ENCODE data around the gene PDS5B. TPM values are rescaled to one million over a fixed set of nuclear protein-coding genes. Genes with fewer than 3 reads are reported as not detected.

PDS5B gene
- total and polyA plus RNA-seq, 2 of the 8 experiments (the other 6 are each of a cell fraction or from before 2014, with no cell fraction given) = 5.5 to 54.6 TPM

GRCh38 chr13:32745509-32745908 is 159.3 kb downstream of the PDS5B start (continued):
- TF ChIP-seq EZH2 (IDR thresholded peaks at IDR 0.05; ENCODE audit: low read depth, low read length, severe bottlenecking) (no peak), SIN3A (conservative IDR thresholded peaks at IDR 0.05 in 1 of 2, IDR thresholded peaks at IDR 0.05 in 1 of 2; ENCODE audit: low read depth in 1 of 2, low read length in 2 of 2) (no peak), TBP (IDR thresholded peaks at IDR 0.05; ENCODE audit: low read depth, low read length) (no peak), KDM5A (IDR thresholded peaks at IDR 0.05; ENCODE audit: low read length) (no peak)
- TF ChIP-seq, protein P1, sequence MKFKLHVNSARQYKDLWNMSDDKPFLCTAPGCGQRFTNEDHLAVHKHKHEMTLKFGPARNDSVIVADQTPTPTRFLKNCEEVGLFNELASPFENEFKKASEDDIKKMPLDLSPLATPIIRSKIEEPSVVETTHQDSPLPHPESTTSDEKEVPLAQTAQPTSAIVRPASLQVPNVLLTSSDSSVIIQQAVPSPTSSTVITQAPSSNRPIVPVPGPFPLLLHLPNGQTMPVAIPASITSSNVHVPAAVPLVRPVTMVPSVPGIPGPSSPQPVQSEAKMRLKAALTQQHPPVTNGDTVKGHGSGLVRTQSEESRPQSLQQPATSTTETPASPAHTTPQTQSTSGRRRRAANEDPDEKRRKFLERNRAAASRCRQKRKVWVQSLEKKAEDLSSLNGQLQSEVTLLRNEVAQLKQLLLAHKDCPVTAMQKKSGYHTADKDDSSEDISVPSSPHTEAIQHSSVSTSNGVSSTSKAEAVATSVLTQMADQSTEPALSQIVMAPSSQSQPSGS (IDR thresholded peaks at IDR 0.05; ENCODE audit: low read length) = no peak

Data from H1 (cell line).